C4-2B (cell line): ENCODE results near the gene NFYB.

Experiments
- CTCF ChIP-seq: fragments of 450-650 bp; conservative IDR thresholded peaks from 2 replicates; pipeline ENCODE4 v1.5.1; 2017; ENCODE audit warnings: mild to moderate bottlenecking
- ZFX ChIP-seq: fragments of 450-650 bp; IDR thresholded peaks from 2 replicates; pipeline ENCODE4 v1.6.1; 2017

GRCh38 chr12:104168596-104168995 lies 30.6 kb upstream of the NFYB start:
- no peak for TF ChIP-seq CTCF
- no peak for TF ChIP-seq ZFX
